Subcutaneous adipose tissue (tissue), 4 donors: ENCODE data around the gene HID1. TPM values are rescaled to one million over a fixed set of nuclear protein-coding genes. Genes with fewer than 3 reads are reported as not detected.

ENCODE experiments used
- CTCF ChIP-seq: fragments of 450-650 bp; IDR thresholded peaks from one replicate; pipeline ENCODE4 v1.5.1; 2016; ENCODE audit warnings: low read depth, mild to moderate bottlenecking, control low read depth, antibody characterized with exemption, moderate library complexity
- total RNA-seq, 4 donors: library from RNA; depleted of rRNA; stranded (reverse); fragments of >200 nt; gene quantifications; one replicate each; pipeline ENCODE4 v1.1.0, GENCODE V29; 2016

HID1 gene
- total RNA-seq, 4 donors from 2014 or later: 3.2 to 16.6 (median 3.6) TPM

- TF ChIP-seq CTCF: no peak
Measured at GRCh38 chr17:74928786-74929185, 43.8 kb downstream of the HID1 start.

- no peak for TF ChIP-seq CTCF
Measured at GRCh38 chr17:74925242-74925641, 47.3 kb downstream of the HID1 start.

GRCh38 chr17:74924250-74924948 is 48.2 kb downstream of the HID1 start, which contains the start of gene OTOP2:
Gene OTOP2 (plus strand): TSS chr17:74924273. CDS start chr17:74924633, 360 bp downstream.
- no peak for TF ChIP-seq CTCF

GRCh38 chr17:74923538-74924249 is 48.9 kb downstream of the HID1 start:
- TF ChIP-seq CTCF: no peak

GRCh38 chr17:74922694-74923537 is 49.6 kb downstream of the HID1 start, which contains the start of gene USH1G:
Gene USH1G (minus strand): TSS chr17:74923255. CDS start chr17:74923073, 182 bp downstream.
- TF ChIP-seq CTCF: no peak

- TF ChIP-seq CTCF: no peak
Measured at GRCh38 chr17:74922172-74922571, 50.4 kb downstream of the HID1 start.

GRCh38 chr17:74921769-74922168 is 50.8 kb downstream of the HID1 start:
- no peak for TF ChIP-seq CTCF
